Caco-2 (cell line): Measurements from ENCODE around the gene SV2B. TPM values are rescaled to one million over a fixed set of nuclear protein-coding genes. Genes with fewer than 3 reads are reported as not detected.

Experiments used
- BruUV-seq: library from RNA; stranded (reverse); fragments of 400-500 nt; replicated peaks from 2 replicates; lab custom pipeline; 2021; lab: Mats Ljungman, UMichigan
- CTCF ChIA-PET: fragments of 300-600 bp; sonication (Branson Sonifier 250); formaldehyde crosslinking; loops from one replicate; lab custom pipeline; 2022; ENCODE audit warnings: antibody characterized with exemption; lab: Charles Lee
- POLR2A ChIA-PET: fragments of 300-600 bp; sonication (Branson Sonifier 250); formaldehyde crosslinking; loops from one replicate; lab custom pipeline; 2022; ENCODE audit warnings: antibody characterized with exemption; lab: Charles Lee
- DNase-seq, 2 experiments: peaks; one replicate each; pipeline versions ENCODE4 v3.0.0 to v3.0.0-alpha.2; 2020 to 2022
- H3K27me3 ChIP-seq: replicated peaks from 2 replicates; pipeline ENCODE4 v1.6.0; 2011; ENCODE audit warnings: low read length; ENCODE audit not compliant: control insufficient read depth, insufficient read depth
- H3K36me3 ChIP-seq: 2 replicates; pipeline ENCODE4 v1.5.1; 2011; ENCODE audit warnings: low read length; ENCODE audit not compliant: control insufficient read depth, insufficient read depth
- H3K4me1 ChIP-seq: fragments of 250-450 bp; sonication (Bioruptor Pico); 2 replicates; pipeline ENCODE4 v1.5.1; 2020; ENCODE audit warnings: mild to moderate bottlenecking
- H3K4me3 ChIP-seq: 2 replicates; pipeline ENCODE4 v1.5.1; 2011; ENCODE audit warnings: low read depth, mild to moderate bottlenecking, control low read depth, low read length
- H3K9me3 ChIP-seq: fragments of 250-450 bp; sonication (Bioruptor Pico); 2 replicates; pipeline ENCODE4 v1.5.1; 2020; ENCODE audit warnings: mild to moderate bottlenecking, moderate library complexity
- H3K27ac Mint-ChIP-seq: one replicate; pipeline ENCODE4 v1.8.0; 2022; ENCODE audit warnings: mixed read lengths; ENCODE audit not compliant: unreplicated experiment
- H3K27me3 Mint-ChIP-seq: one replicate; pipeline ENCODE4 v1.8.0; 2022; ENCODE audit warnings: mixed read lengths; ENCODE audit not compliant: insufficient read depth, unreplicated experiment
- H3K36me3 Mint-ChIP-seq: one replicate; pipeline ENCODE4 v1.8.0; 2022; ENCODE audit warnings: mild to moderate bottlenecking, mixed read lengths; ENCODE audit not compliant: insufficient read depth, unreplicated experiment
- H3K4me1 Mint-ChIP-seq: one replicate; pipeline ENCODE4 v1.8.0; 2022; ENCODE audit warnings: low read depth, mixed read lengths; ENCODE audit not compliant: unreplicated experiment
- H3K4me3 Mint-ChIP-seq: one replicate; pipeline ENCODE4 v1.8.0; 2022; ENCODE audit warnings: mild to moderate bottlenecking, moderate library complexity, mixed read lengths; ENCODE audit not compliant: unreplicated experiment
- H3K9me3 Mint-ChIP-seq: one replicate; pipeline ENCODE4 v1.8.0; 2022; ENCODE audit warnings: mixed read lengths; ENCODE audit not compliant: unreplicated experiment
- CTCF ChIP-seq, 2 experiments: fragments of 200-600 bp in 1 of 2; IDR thresholded peaks; 1 replicate in 1 of 2; 2 replicates in 1 of 2; pipeline versions ENCODE4 v1.5.1 to v1.8.0; 2011 to 2022; ENCODE audit warnings: antibody characterized with exemption in 1 of 2, control low read depth in 1 of 2, inconsistent platforms in 1 of 2, low read depth in 1 of 2, low read length in 1 of 2, mild to moderate bottlenecking in 1 of 2, moderate library complexity in 1 of 2; ENCODE audit not compliant: insufficient read depth in 1 of 2, severe bottlenecking in 1 of 2, unreplicated experiment in 1 of 2
- intact Hi-C: fragments of 100-400 bp; cut with micrococcal nuclease; formaldehyde crosslinking; loops from one replicate; pipeline ENCODE4 v1.10.0; 2022; ENCODE audit not compliant: unreplicated experiment
- total RNA-seq: library from RNA; stranded (reverse); gene quantifications from 2 replicates; pipeline ENCODE4 v1.2.3, GENCODE V29; 2022

Gene SV2B
- total RNA-seq, 1 experiment from 2014 or later: not detected

GRCh38 chr15:91203619-91204203 lies 103.7 kb downstream of the SV2B start:
- Histone ChIP-seq H3K4me3 (no peak overlapping the region), H3K9me3 (no peaks in the 10 kb centered on the region), H3K27me3 (no peaks in the 10 kb centered on the region), H3K4me1 (no peaks in the 10 kb centered on the region), H3K36me3 (no peaks in the 10 kb centered on the region)
- no TSS peak for BruUV-seq
- Mint-ChIP-seq H3K9me3 (no peaks in the 10 kb centered on the region), H3K27ac (no peak overlapping the region), H3K4me1 (no peaks in the 10 kb centered on the region), H3K4me3 (no peak overlapping the region), H3K36me3 (no peaks in the 10 kb centered on the region), H3K27me3 (peaks cover 34% of the 10 kb centered on the region)
- ChIA-PET POLR2A (no interaction called here), CTCF (no interaction called here)
- no peak for DNase-seq
- intact Hi-C loops: no loop called here
- no peak for TF ChIP-seq CTCF (IDR thresholded peaks at IDR 0.05; ENCODE audit: insufficient read depth in 1 of 2, low read depth in 1 of 2, low read length in 1 of 2, severe bottlenecking in 1 of 2, unreplicated experiment in 1 of 2)

- Histone ChIP-seq H3K4me3 (no peak overlapping the region), H3K9me3 (no peaks in the 10 kb centered on the region), H3K36me3 (no peaks in the 10 kb centered on the region), H3K27me3 (no peaks in the 10 kb centered on the region), H3K4me1 (no peaks in the 10 kb centered on the region)
- Mint-ChIP-seq H3K27ac (no peak overlapping the region), H3K4me1 (no peaks in the 10 kb centered on the region), H3K36me3 (no peaks in the 10 kb centered on the region), H3K4me3 (no peak overlapping the region), H3K27me3 (peaks cover 29% of the 10 kb centered on the region), H3K9me3 (no peaks in the 10 kb centered on the region)
- ChIA-PET POLR2A (no interaction called here), CTCF (no interaction called here)
- intact Hi-C loops: no loop called here
- TF ChIP-seq CTCF (IDR thresholded peaks at IDR 0.05; ENCODE audit: insufficient read depth in 1 of 2, low read depth in 1 of 2, low read length in 1 of 2, severe bottlenecking in 1 of 2, unreplicated experiment in 1 of 2): no peak
- no TSS peak for BruUV-seq
- DNase-seq: no peak
Measured at GRCh38 chr15:91208371-91208770, 108.3 kb downstream of the SV2B start.

GRCh38 chr15:91209318-91209717 lies 109.3 kb downstream of the SV2B start:
- Histone ChIP-seq H3K4me1 (no peaks in the 10 kb centered on the region), H3K9me3 (no peaks in the 10 kb centered on the region), H3K36me3 (no peaks in the 10 kb centered on the region), H3K27me3 (no peaks in the 10 kb centered on the region), H3K4me3 (no peak overlapping the region)
- CTCF ChIA-PET: no interaction called here
- POLR2A ChIA-PET: no interaction called here
- Mint-ChIP-seq H3K27me3 (peaks cover 28% of the 10 kb centered on the region), H3K9me3 (no peaks in the 10 kb centered on the region), H3K27ac (no peak overlapping the region), H3K36me3 (no peaks in the 10 kb centered on the region), H3K4me1 (no peaks in the 10 kb centered on the region), H3K4me3 (no peak overlapping the region)
- TF ChIP-seq CTCF (IDR thresholded peaks at IDR 0.05; ENCODE audit: insufficient read depth in 1 of 2, low read depth in 1 of 2, low read length in 1 of 2, severe bottlenecking in 1 of 2, unreplicated experiment in 1 of 2): no peak
- intact Hi-C loops: no loop called here
- DNase-seq: no peak
- BruUV-seq: no TSS peak
